Activated CD4-positive, alpha-beta T cell treated with anti-CD3 and anti-CD28 coated beads, Interleukin-2, amount 50 U/mL, for 16 hours (primary cell): ENCODE measurements around the gene HOMER3.
"Not testable (repeated sequence)": the region's sequence is repeated elsewhere in the genome, so short reads cannot be mapped to it uniquely, and the experiment has no call there.

ENCODE experiments used
- DNase-seq: peaks from one replicate; pipeline ENCODE4 v3.0.0-alpha.2; 2020

The HOMER3 gene

DNA sequence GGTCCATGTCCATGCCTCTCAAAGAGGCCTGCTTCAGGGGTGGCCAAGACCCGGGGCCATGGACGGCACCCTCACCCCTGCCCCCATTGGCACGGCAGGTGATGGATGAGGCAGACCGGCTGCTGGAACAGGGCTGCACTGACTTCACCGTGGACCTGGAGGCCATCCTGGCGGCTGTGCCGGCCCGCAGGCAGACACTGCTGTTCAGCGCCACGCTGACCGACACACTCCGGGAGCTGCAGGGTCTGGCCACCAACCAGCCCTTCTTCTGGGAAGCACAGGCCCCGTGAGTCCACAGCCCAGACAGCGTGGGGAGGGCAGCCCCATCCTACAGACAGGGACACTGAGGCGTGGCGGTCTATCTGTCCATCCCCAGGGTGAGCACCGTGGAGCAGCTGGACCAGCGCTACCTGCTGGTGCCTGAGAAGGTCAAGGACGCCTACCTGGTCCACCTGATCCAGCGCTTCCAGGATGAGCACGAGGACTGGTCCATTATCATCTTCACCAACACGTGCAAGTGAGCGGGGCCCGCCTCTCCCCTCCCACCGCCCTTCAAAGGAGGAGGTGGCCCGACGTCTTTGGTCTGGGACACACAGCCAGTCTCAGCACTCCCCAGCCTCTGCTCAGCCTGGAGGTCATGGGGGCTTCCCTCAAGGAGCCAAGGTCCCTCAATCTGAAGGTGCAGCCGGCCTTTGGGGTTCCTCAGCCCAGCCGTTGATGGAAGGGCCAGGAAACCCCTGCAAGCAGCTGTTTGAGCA, 18.6 kb downstream of the HOMER3 start:
- DNase-seq: no peak

DNA sequence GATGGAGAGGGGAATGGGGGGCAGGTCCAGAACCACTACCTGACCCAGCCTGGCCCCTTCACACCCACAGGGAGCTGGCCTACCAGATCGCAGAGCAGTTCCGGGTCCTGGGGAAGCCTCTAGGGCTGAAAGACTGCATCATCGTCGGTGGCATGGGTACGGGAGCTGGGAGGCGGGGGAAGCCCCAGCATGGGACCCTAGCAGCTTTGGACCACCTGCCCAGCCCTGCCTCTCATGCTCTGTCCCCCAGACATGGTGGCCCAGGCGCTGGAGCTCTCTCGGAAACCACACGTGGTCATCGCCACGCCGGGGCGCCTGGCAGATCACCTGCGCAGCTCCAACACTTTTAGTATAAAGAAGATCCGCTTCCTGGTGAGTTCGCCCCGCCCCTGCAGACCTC, 19.4 kb downstream of the HOMER3 start:
- DNase-seq: no peak

DNA sequence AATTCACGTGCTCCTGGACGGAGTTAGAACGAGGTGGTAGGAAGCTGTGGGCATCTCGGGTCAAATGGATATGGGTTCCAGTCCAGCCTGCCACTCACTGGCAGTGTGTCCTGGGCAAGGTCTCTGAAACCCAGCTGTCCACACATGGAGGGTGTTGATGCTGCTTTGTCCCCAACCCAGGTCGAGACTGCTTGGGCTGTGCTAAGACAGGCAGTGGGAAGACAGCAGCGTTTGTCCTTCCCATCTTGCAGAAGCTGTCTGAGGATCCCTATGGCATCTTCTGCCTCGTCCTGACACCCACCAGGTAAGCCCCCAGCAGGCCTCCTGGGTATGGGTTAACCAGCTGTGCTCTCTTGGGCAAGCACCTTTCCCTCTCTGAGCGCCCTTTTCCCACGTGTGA, 20.6 kb downstream of the HOMER3 start:
- DNase-seq: no peak

DNA sequence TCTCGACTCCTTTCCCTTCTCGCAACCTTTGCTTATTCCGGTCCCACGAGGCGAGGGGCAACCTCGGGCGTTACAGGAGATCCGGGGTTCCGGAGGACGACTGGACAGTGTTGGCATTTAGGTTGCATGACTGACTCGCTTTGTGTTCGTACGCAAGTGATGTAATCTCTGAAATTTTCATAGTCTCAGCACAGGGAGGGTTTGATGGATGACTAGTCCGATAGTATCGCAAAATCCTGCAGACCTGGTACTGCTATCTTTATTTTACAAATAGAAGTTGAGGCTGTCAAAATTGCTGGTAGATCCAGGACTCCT, 21.2 kb downstream of the HOMER3 start:
- no peak for DNase-seq

DNA sequence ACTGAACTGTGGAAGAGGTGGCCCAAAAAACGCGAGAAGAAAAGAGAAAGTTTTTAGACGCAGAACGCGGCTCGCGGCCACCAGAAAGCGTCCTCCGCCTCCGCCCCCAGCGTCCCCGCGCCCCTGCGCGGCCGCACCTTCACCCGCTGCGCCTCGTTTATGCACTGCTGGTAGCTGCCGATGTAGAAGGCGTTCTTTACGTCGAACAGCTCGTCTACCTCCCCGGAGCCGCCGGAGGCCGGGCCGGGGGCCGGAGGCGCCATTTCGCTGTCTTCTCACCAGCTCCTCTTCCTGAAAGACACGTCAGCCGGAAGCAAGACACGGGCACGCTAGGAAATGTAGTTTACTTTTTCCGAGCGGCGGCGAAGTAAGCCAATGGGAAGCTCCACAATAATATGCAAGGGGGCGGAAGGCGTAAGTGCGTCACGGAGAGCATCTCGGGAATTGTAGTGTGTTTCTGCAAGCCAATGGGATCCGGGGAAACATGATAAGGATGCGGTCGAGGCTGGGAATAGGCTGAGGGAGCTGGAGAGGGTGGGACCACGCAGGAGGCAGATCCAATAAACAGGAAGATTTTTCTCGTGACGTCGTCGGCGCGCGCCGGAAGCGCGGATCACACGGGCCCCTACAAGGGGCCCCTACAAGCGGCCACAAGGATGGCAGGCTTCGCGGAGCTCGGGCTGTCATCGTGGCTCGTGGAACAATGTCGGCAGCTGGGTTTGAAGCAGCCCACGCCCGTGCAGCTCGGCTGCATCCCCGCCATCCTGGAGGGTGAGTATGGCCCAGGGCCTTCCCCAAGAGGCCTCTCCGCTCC, 21.7 kb downstream of the HOMER3 start, which contains the start of the genes COPE and DDX49:
TSS of gene COPE (minus strand) at position 302 of the 814 bp plus-strand sequence. CDS start at position 263, 39 bp downstream.
TSS of gene DDX49 (plus strand) at position 630 of the 814 bp plus-strand sequence. CDS start at position 657, 27 bp downstream.
- peak; percentile 99 for DNase-seq

DNA sequence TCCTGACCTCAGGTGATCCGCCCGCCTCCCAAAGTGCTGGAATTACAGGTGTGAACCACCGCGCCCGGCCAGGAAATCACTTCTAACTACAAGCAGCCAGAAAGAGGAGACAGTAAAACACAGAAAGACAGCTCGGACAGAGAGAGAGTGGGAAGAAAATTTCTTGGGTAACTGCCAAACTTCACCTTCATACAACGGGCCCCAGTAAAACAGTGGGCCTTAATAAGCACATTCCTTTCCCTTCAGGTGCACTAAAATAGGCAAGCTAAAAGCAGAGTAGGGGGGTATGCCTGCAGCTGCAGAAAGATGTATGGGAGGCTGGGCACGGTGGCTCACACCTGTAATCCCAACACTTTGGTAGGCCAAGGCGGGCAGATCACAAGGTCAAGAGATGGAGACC, 23.4 kb downstream of the HOMER3 start:
- DNase-seq: not testable (repeated sequence)

DNA sequence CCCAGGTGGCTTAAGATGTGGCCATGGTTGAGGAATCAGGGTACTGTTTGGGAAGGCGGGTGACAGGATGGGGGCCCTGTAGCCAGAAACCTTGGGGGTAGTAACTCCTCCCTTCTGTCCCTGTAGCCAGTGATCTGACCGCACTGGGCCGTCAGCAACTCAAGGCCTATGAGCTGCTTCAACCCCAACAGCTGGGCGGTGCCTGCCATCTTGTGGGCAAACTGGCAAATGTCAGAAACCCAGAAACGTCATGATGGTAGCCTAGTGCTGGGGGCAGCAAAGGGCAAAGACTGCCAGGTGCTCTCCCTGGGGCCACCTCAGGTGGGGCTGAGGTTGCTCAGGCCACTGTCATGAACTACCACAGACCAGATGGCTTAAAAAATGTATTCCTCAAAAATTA, 25.4 kb downstream of the HOMER3 start:
- peak; percentile 46 for DNase-seq

DNA sequence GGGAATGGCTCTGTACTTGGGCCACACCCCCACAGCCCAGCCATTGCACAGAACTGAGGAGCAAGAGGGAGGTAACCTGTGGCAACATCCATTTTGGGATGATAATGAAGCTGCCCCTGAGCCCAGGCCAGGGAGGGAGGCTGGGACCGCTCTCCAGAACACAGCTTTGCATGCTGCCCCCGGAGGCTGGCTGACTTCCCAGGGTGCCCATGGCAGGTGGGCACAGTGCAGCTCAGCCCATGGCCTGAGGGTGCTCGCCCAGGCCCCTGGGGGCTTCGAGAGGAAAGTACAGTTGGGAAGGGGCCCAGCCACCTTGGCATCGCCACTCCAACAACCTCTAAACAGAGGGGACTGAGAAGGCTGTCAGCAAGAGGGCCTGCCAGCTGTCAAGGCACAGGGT, 27.6 kb downstream of the HOMER3 start:
- DNase-seq: no peak

DNA sequence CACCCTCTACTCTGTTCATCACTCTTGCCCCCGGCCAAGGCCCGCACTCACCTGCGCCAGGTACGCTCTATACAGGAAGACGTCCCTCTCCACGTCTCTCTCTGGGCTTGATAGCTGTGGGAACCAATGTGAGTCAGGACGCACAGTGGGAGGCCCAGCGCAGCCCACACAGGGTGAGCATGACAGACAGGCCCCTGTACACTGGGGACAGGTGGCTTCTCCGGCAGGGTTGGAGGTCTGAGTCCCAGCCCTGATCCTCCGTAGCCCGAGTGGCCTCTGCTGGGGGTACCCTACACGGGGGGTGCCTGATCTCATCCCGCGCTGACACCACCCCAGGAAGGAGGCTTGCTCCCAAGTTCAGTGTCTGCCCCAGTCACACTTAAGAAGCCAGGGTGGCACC, 28.1 kb downstream of the HOMER3 start:
- no peak for DNase-seq

DNA sequence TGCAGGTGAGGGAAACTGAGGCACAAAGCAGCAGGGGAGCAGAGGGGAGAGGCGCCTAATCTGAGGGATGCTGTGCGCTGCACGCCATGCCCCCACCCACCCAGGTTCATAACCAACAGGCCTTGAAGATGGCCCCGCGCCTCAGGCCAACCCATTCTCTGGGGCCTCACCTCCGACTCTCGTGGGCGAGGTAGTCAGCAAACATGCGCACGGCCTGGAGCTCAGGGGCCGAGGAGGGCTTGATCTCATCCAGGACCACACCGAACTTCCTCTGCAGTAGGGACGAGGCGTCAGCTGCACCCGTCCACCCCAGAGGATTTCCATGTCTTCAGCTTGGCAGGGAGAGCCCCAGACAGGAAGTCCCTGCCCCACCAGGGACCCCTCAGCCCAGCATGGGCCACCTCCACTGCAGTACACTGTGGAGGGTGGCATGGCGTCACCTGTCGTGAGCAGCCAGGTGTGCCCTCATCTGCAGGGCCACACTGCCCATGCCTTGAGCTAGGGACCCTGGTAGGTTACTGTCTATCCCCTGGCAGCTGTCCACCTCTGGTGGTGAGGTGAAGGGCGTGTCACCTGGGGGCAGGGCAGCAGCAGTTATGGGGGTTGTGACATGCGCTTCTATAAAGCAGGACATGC, 30.1 kb downstream of the HOMER3 start:
- no peak for DNase-seq

DNA sequence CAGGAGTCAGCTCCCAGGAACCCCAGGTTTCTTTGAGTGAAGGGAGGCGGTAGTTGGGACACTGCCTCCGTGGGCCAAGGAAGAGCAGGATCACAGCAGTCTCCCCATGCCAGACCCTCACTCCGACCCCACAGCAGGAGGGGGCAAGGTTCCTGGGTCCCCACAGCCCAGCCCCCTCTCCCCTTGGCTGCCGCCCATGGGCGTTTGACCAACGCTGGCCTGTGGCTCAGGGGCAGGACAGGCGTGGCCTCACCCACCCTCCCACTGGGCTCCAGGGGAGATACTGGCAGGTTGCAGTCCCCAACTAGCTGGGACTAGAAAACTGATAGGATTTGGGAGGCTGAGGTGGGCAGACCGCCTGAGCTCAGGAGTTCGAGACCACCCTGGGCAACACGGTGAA, 31.0 kb downstream of the HOMER3 start:
- no peak for DNase-seq

DNA sequence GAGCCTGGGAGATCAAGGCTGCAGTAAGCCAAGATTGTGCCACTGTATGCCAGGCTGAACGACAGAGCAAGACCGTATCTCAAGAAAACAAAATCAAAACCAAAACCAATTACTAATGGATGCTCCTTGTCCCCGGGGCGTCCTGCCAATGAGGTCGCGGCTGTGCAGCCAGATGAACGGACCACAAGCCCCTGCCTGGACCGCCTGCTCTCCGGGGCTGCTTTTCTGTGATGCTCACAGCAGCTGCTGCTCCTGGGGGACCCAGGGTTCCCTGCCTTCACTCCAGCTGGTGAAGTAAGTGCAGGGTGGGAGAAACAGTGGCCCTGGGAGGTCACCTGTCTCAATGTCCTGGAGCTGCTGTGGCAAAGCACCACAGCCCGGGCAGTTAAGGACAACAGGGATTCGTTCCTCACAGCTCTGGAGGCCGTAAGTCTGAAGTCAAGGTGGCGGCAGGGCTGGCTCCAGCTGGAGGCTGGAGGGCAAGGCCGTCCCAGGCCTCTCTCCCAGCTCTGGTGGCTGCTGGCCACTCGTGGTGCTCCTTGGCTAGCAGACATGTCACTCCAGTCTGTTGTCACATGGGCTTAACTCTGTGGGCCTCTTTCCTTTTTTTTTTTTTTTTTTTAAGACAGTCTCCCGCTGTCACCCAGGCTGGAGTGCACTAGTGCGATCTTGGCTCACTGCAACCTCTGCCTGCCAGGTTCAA, 31.9 kb downstream of the HOMER3 start:
- DNase-seq: no peak

DNA sequence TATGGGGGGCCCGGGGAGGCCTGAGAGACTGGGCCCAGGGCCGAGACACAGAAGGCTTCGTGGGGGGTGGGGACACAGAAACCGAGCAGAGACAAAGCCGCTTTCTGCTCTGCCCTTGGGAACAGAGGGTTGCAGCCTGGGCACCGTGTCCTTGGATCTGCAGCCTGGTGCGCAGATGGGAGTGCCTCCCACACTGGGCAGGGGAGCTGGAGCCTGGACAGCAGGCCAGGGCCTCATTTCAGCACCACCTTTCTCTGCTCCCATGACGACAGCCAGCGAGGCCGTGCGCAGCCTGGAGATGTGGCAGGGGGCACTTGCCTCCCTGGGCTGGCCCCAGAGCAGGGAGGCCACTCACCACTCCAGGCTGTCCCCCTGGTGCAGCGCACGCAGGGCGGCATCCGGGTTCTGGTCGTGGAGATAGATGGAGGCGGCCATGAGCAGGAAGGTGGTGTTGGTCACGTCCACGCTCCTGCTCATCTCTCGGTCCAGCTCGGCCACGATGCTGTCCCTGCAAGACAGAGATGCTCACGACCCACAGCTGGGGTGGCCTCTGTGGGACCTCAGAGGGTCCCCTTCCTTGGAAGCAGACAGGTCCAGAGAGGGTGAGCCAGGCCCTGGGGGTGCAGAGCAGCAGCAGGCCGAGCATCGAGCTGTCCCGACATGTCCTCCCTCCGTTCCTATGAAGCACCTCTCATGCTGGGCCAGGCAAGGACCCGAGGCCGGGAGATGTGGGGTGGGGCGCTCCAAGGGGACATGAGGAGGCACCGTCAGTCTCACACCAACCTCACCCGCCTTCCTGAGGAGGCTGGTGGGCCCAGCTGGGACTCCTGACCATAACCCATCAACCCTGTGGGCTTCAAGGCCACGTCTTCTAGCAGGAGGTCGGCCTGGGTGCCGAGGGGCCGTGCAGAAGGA, 34.2 kb downstream of the HOMER3 start:
- no peak for DNase-seq

DNA sequence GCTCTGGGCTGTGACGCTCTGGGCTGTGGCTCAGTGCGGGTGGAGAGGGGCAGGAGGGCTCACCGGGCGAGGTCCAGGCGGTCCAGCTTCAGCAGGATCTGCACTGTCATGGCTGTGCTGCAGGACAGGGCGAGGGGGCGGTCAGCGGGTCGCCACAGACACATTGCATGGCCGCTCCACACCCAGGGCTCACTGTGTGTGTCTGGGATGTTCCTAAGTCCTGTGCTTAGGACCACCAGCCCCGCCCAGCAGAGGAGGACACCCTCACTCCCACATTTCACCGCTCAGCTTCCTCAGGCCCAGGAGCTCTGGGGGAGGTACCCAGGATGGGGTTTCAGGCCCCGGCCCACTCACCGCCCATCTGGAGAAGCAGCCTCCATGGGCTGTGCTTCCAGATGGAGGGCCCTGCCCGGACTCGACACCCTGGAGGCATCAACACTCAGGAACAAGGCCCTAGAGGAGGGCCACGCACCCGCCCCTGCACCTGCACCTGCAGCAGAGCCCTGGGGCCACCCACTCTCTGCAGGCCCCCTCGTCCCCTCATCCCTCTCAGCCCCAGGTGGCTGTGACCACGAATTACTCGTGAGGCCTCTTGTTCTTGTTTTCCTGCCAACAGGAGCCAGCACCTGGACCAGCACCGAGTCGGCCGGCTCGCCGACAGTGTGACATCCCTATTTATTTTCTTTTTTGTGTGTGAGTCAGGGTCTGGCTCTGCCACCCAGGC, 35.3 kb downstream of the HOMER3 start:
- DNase-seq: no peak

DNA sequence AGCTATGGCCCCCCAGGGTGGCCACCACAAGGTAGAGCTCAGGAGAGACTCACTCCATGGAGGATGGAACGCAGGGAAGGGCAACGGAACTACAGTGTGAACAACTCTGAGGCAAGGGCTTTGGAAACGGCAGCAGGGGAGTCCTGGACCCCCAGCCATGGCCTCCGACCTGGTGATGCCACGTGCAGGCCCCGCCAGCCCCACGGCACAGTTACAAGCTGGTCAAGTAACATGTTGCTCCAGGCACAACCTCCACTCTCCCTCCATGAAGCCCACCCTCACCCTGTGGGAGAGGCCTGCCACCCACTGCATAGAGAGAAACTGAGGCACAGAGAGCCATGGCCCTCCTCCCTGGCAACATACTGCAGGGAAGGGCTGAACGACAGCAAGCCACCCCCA, 36.0 kb downstream of the HOMER3 start:
- no peak for DNase-seq

DNA sequence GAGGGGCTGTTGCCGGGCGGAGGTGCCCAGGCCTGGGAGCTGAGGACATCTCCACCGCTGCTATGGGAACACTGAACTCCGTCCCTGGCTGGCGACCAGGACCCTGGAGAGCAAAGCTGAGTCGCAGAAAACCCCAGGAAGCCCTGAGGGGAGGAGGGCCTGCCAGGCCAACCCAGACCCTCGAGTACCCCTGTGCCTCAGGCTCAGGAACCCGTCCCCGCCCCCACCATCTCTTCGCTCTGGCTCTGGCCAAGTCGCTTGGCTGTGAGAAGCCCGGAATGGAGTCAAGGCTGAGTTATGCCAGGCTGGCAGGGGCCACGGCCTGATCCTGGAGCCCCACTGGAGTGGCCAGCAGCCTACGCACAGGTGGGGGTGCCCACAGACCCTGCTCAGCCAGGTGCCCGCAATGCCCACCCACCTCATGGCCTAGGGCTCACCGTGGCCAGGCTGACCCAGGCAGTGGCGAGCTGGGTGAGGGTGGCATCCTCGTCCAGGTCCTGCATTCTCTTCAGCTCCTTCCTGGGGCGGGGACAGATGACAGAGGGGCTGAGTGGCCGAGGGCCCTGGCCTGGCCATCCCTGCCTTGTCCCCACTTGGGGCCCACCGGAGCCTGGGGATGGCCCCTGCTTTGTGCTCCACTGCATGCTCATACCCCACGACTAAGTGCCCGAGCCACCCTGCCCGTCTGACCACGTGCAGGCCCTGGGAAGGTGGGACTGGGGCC, 36.5 kb downstream of the HOMER3 start:
- DNase-seq: no peak

DNA sequence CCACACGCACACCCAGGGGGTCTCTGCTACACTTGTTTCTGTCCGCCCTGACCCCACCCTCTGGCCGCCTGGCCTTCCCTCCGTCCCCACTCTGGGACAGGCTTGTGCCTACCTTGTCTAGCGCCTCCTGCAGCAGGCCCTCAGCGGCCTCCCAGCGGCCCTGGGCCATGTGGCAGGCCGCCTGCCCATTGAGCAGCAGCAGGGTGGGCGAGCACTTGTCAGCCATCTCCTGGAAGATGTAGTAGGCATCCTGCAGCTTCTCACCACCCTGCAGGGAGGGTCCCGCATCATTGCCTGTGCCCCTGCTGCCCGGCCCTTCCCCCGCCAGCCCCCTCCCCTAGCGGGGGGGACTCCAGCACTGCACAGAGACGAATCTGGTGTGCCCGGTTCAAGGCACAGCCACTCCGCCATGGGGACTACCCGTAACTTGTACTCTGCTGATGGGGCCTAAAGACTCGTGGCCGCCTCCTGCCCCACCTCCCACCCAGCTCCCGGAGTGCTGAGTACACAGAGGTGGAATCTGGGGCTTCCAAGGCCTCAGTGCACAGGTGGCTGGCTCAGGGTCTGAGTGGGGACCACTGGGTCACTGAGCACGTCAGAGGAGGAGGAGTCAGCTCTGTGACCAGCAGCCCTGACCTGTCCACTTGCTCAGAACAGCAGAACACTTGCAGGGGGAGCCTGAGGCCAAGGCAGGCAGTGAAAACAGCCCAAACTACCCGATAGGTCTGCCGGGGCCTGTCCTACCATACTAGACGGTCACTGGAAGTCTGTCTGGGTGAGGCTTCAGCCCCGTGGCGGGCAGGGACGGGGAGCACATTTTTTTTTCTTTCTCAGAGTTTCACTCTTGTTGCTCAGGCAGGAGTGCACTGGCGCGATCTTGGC, 37.6 kb downstream of the HOMER3 start:
- DNase-seq: no peak

DNA sequence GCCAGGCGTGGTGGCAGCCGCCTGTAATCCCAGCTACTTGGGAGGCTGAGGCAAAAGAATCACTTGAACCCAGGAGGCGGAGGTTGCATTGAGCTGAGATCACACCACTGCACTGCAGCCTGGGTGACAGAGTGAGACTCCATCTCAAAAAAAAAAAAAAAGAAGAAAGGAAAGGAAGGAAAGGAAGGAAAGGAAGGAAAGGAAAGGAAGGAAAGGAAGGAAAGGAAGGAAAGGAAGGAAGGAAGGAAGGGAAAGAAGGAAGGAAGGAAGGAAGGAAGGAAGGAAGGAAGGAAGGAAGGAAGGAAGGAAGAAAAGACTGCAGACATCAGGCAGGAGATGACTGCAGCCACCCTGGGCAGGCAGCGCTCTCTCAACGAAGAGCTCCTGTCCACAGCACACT, 38.5 kb downstream of the HOMER3 start:
- not testable (repeated sequence) for DNase-seq

DNA sequence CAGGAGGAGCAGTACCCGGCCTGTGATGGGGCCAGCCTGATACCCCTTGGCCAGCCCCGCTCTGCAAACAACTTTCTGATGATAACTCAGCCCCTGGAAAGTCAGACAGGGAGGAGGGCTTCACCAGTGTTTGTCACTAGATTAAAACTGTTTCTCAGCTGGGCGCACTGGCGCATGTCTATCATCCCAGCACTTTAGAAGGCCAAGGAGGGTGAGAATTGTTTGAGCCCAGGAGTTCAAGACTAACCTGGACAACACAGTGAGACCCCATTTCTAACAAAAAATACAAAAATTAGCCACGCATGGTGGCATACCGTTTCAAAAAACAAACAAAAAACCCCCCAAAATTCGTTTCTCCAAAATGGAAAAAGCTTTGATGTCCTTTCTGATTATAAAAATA, 39.5 kb downstream of the HOMER3 start:
- no peak for DNase-seq
